Liver (tissue), 9 donors: ENCODE results near the gene NBPF14. TPM values are rescaled to one million over a fixed set of nuclear protein-coding genes. Genes with fewer than 3 reads are reported as not detected.
"Not testable (repeated sequence)": the region's sequence is repeated elsewhere in the genome, so short reads cannot be mapped to it uniquely, and the experiment has no call there.

Source experiments
- DNase-seq: peaks from one replicate; pipeline ENCODE4 v3.0.0-alpha.2; 2017; ENCODE audit warnings: low spot score
- H3K27ac ChIP-seq, 2 donors: one replicate each; pipeline ENCODE4 v1.7.0; 2013; ENCODE audit warnings: inconsistent platforms in 2 of 2, low read length in 2 of 2, control low read depth in 1 of 2, low read depth in 1 of 2, mild to moderate bottlenecking in 1 of 2
- H3K27me3 ChIP-seq, 4 donors: one replicate each; pipeline versions ENCODE4 v1.6.1 to v1.7.0; 2013; ENCODE audit warnings: low read length in 3 of 4, inconsistent platforms in 1 of 4, mild to moderate bottlenecking in 1 of 4, moderate library complexity in 1 of 4; ENCODE audit not compliant: control insufficient read depth in 4 of 4, insufficient read depth in 4 of 4
- H3K36me3 ChIP-seq, 4 donors: one replicate each; pipeline versions ENCODE4 v1.6.1 to v1.7.0; 2013; ENCODE audit warnings: low read length in 3 of 4, mild to moderate bottlenecking in 3 of 4, low read depth in 1 of 4, moderate library complexity in 1 of 4; ENCODE audit not compliant: control insufficient read depth in 4 of 4, insufficient read depth in 3 of 4
- H3K4me1 ChIP-seq, 4 donors: one replicate each; pipeline versions ENCODE4 v1.6.1 to v1.7.0; 2013; ENCODE audit warnings: low read length in 3 of 4, mild to moderate bottlenecking in 3 of 4, moderate library complexity in 1 of 4; ENCODE audit not compliant: control insufficient read depth in 4 of 4, insufficient read depth in 4 of 4
- H3K4me3 ChIP-seq, 3 donors: one replicate each; pipeline versions ENCODE4 v1.6.1 to v1.7.0; 2013; ENCODE audit warnings: low read length in 3 of 3, control low read depth in 1 of 3, low read depth in 1 of 3, mild to moderate bottlenecking in 1 of 3
- H3K9ac ChIP-seq, 2 donors: one replicate each; pipeline ENCODE4 v1.7.0; 2013; ENCODE audit warnings: low read length in 2 of 2, mild to moderate bottlenecking in 2 of 2, moderate library complexity in 2 of 2, control low read depth in 1 of 2, low read depth in 1 of 2
- H3K9me3 ChIP-seq, 4 donors: one replicate each; pipeline versions ENCODE4 v1.6.1 to v1.7.0; 2013; ENCODE audit warnings: low read length in 3 of 4; ENCODE audit not compliant: control insufficient read depth in 4 of 4
- EGR1 ChIP-seq, 2 donors: IDR thresholded peaks; 2 replicates each; pipeline ENCODE4 v1.6.1; 2016 to 2018; ENCODE audit warnings: antibody characterized with exemption in 2 of 2, low read depth in 2 of 2
- FOXA1 ChIP-seq: IDR thresholded peaks from 2 replicates; pipeline ENCODE4 v1.6.1; 2016; ENCODE audit warnings: antibody characterized with exemption
- FOXA2 ChIP-seq: IDR thresholded peaks from 2 replicates; pipeline ENCODE4 v1.6.1; 2016; ENCODE audit warnings: antibody characterized with exemption
- GABPA ChIP-seq, 2 donors: IDR thresholded peaks in 1 of 2; conservative IDR thresholded peaks in 1 of 2; 2 replicates each; pipeline ENCODE4 v1.6.1; 2016; ENCODE audit warnings: antibody characterized with exemption in 2 of 2, mild to moderate bottlenecking in 1 of 2, moderate library complexity in 1 of 2
- HNF4A ChIP-seq, 2 donors: conservative IDR thresholded peaks; 2 replicates each; pipeline ENCODE4 v1.6.1; 2016; ENCODE audit warnings: antibody characterized with exemption in 2 of 2, mild to moderate bottlenecking in 2 of 2
- JUND ChIP-seq, 2 donors: IDR thresholded peaks; 2 replicates each; pipeline ENCODE4 v1.6.1; 2016; ENCODE audit warnings: antibody characterized with exemption in 2 of 2
- NR2F2 ChIP-seq: IDR thresholded peaks from 2 replicates; pipeline ENCODE4 v1.6.1; 2016; ENCODE audit warnings: antibody characterized with exemption
- RAD21 ChIP-seq, 2 donors: IDR thresholded peaks; 2 replicates each; pipeline ENCODE4 v1.6.1; 2016; ENCODE audit warnings: antibody characterized with exemption in 2 of 2, mild to moderate bottlenecking in 2 of 2
- RXRA ChIP-seq, 2 donors: IDR thresholded peaks; 2 replicates each; pipeline ENCODE4 v1.6.1; 2017 to 2018; ENCODE audit warnings: antibody characterized with exemption in 2 of 2, mild to moderate bottlenecking in 1 of 2
- SP1 ChIP-seq: IDR thresholded peaks from 2 replicates; pipeline ENCODE4 v1.6.1; 2018; ENCODE audit warnings: antibody characterized with exemption, mild to moderate bottlenecking
- TAF1 ChIP-seq: conservative IDR thresholded peaks from 2 replicates; pipeline ENCODE4 v1.6.1; 2016; ENCODE audit warnings: antibody characterized with exemption, mild to moderate bottlenecking
- YY1 ChIP-seq: IDR thresholded peaks from 2 replicates; pipeline ENCODE4 v1.6.1; 2016; ENCODE audit warnings: antibody characterized with exemption, mild to moderate bottlenecking
- WGBS: extraction: QIAGEN DNeasy Blood & Tissue Kit; methylation state at CpG from one replicate; pipeline ENCODE4 v1.1.7; 2013; 5-methylcytosine and 5-hydroxymethylcytosine counted together
- polyA plus RNA-seq, 2 donors: library from polyadenylated mRNA; stranded (reverse) in 1 of 2; unstranded in 1 of 2; fragments of 200-250 nt in 1 of 2; fragments of >200 nt in 1 of 2; fragmentation: Nextera tagmentation in 1 of 2; extraction: Ambion mirVana in 1 of 2; gene quantifications; one replicate each; pipeline versions ENCODE4 v1.2.1 to v1.2.3, GENCODE V29; 2013 to 2015
- total RNA-seq, 2 donors: library from RNA; depleted of rRNA; stranded (reverse); fragments of >200 nt; gene quantifications; one replicate each; pipeline ENCODE4 v1.2.3, GENCODE V29; 2014
- TF ChIP-seq, protein P1 (sequence below): IDR thresholded peaks from 2 replicates; pipeline ENCODE4 v1.6.1; 2016; ENCODE audit warnings: antibody characterized with exemption
- TF ChIP-seq, protein P2 (sequence below): IDR thresholded peaks from 2 replicates; pipeline ENCODE4 v1.6.1; 2016; ENCODE audit warnings: antibody characterized with exemption, mild to moderate bottlenecking
- TF ChIP-seq, protein P3 (sequence below): IDR thresholded peaks from 2 replicates; pipeline ENCODE4 v1.6.1; 2016; ENCODE audit warnings: antibody characterized with exemption
- TF ChIP-seq, protein P4 (sequence below): IDR thresholded peaks from 2 replicates; pipeline ENCODE4 v1.6.1; 2016; ENCODE audit warnings: antibody characterized with exemption
- donor health status: healthy.
- donor health status: healthy.
- donor health status: healthy.
- donor health status: healthy.
- donor health status: healthy.

The NBPF14 gene
- total and polyA plus RNA-seq, 4 donors: 4.8 to 27.0 (median 12.9) TPM

DNA sequence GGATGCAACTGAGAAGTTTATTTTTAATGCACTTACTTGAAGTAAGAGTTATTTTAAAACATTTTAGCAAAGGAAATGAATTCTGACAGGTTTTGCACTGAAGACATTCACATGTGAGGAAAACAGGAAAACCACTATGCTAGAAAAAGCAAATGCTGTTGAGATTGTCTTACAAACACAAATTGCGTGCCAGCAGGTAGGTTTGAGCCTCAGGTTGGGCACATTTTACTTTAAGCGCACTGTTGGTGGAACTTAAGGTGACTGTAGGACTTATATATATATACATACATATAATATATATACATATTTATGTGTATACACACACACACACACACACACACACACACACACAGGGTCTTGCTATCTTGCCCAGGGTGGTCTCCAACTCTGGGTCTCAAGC is 69.2 kb downstream of the NBPF14 start:
- H3K9ac ChIP-seq, H3K4me1 ChIP-seq, H3K27ac ChIP-seq, H3K9me3 ChIP-seq, H3K4me3 ChIP-seq, H3K27me3 ChIP-seq, DNase-seq, H3K36me3 ChIP-seq: not testable (repeated sequence)
- 78% methylated on average over 2 of the region's 2 CpGs for WGBS

GRCh38 chr1:148523205-148524144 is 72.3 kb downstream of the NBPF14 start:
- H3K27me3 ChIP-seq, H3K4me1 ChIP-seq, H3K9me3 ChIP-seq, H3K9ac ChIP-seq, H3K36me3 ChIP-seq, DNase-seq, H3K4me3 ChIP-seq, H3K27ac ChIP-seq: not testable (repeated sequence)
- whole genome bisulfite sequencing: 28% methylated on average over 20 of the region's 35 CpGs

GRCh38 chr1:148522561-148523204 is 73.1 kb downstream of the NBPF14 start:
- not testable (repeated sequence) for H3K36me3 ChIP-seq, H3K4me3 ChIP-seq, H3K4me1 ChIP-seq, H3K9me3 ChIP-seq, H3K27me3 ChIP-seq
- TF ChIP-seq EGR1 (IDR thresholded peaks at IDR 0.05; ENCODE audit: low read depth in 2 of 2) (peak; percentile 74 to 77), FOXA1 (peak; percentile 55), FOXA2 (peak; percentile 15), YY1 (peak; percentile 91), JUND (IDR thresholded peaks at IDR 0.05) (peak; percentile 32 to 63), RXRA (IDR thresholded peaks at IDR 0.05) (peak; percentile 70 to 79), GABPA (IDR thresholded peaks at IDR 0.05 in 1 of 2, conservative IDR thresholded peaks at IDR 0.05 in 1 of 2) (peak; percentile 25 to 63), RAD21 (IDR thresholded peaks at IDR 0.05) (peak; percentile 52 to 63), NR2F2 (peak; percentile 39), SP1 (peak; percentile 74), HNF4A (conservative IDR thresholded peaks at IDR 0.05) (peak; percentile 50 to 60), TAF1 (peak; percentile 48)
- TF ChIP-seq, protein P1, sequence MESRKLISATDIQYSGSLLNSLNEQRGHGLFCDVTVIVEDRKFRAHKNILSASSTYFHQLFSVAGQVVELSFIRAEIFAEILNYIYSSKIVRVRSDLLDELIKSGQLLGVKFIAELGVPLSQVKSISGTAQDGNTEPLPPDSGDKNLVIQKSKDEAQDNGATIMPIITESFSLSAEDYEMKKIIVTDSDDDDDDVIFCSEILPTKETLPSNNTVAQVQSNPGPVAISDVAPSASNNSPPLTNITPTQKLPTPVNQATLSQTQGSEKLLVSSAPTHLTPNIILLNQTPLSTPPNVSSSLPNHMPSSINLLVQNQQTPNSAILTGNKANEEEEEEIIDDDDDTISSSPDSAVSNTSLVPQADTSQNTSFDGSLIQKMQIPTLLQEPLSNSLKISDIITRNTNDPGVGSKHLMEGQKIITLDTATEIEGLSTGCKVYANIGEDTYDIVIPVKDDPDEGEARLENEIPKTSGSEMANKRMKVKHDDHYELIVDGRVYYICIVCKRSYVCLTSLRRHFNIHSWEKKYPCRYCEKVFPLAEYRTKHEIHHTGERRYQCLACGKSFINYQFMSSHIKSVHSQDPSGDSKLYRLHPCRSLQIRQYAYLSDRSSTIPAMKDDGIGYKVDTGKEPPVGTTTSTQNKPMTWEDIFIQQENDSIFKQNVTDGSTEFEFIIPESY: peak; percentile 94
- TF ChIP-seq, protein P2, sequence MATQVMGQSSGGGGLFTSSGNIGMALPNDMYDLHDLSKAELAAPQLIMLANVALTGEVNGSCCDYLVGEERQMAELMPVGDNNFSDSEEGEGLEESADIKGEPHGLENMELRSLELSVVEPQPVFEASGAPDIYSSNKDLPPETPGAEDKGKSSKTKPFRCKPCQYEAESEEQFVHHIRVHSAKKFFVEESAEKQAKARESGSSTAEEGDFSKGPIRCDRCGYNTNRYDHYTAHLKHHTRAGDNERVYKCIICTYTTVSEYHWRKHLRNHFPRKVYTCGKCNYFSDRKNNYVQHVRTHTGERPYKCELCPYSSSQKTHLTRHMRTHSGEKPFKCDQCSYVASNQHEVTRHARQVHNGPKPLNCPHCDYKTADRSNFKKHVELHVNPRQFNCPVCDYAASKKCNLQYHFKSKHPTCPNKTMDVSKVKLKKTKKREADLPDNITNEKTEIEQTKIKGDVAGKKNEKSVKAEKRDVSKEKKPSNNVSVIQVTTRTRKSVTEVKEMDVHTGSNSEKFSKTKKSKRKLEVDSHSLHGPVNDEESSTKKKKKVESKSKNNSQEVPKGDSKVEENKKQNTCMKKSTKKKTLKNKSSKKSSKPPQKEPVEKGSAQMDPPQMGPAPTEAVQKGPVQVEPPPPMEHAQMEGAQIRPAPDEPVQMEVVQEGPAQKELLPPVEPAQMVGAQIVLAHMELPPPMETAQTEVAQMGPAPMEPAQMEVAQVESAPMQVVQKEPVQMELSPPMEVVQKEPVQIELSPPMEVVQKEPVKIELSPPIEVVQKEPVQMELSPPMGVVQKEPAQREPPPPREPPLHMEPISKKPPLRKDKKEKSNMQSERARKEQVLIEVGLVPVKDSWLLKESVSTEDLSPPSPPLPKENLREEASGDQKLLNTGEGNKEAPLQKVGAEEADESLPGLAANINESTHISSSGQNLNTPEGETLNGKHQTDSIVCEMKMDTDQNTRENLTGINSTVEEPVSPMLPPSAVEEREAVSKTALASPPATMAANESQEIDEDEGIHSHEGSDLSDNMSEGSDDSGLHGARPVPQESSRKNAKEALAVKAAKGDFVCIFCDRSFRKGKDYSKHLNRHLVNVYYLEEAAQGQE: peak; percentile 45
- TF ChIP-seq, protein P3, sequence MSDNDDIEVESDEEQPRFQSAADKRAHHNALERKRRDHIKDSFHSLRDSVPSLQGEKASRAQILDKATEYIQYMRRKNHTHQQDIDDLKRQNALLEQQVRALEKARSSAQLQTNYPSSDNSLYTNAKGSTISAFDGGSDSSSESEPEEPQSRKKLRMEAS: peak; percentile 91
- TF ChIP-seq, protein P4, sequence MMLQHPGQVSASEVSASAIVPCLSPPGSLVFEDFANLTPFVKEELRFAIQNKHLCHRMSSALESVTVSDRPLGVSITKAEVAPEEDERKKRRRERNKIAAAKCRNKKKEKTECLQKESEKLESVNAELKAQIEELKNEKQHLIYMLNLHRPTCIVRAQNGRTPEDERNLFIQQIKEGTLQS: peak; percentile 36
- under 1% methylated on average over 30 of the region's 30 CpGs for whole genome bisulfite sequencing
- DNase-seq: peak; percentile 80
- H3K9ac ChIP-seq: peak overlapping the region in 1 of 2 donors; percentile 39
- peak overlapping the region; percentile 67 to 86 for H3K27ac ChIP-seq
